Subcutaneous abdominal adipose tissue (tissue), 5 donors: ENCODE data around the gene DNAJA3.

Experiments used
- H3K27ac ChIP-seq: one replicate; pipeline ENCODE4 v1.7.0; 2013; ENCODE audit warnings: low read depth, mild to moderate bottlenecking, inconsistent platforms, low read length, moderate library complexity
- H3K27me3 ChIP-seq, 5 donors: one replicate each; pipeline ENCODE4 v1.7.0; 2013; ENCODE audit warnings: low read length in 5 of 5, inconsistent platforms in 1 of 5; ENCODE audit not compliant: control insufficient read depth in 5 of 5, insufficient read depth in 4 of 5
- H3K36me3 ChIP-seq, 5 donors: one replicate each; pipeline ENCODE4 v1.7.0; 2013; ENCODE audit warnings: low read length in 5 of 5; ENCODE audit not compliant: control insufficient read depth in 5 of 5, insufficient read depth in 5 of 5
- H3K4me1 ChIP-seq, 5 donors: one replicate each; pipeline ENCODE4 v1.7.0; 2013; ENCODE audit warnings: low read length in 5 of 5, mild to moderate bottlenecking in 3 of 5, moderate library complexity in 1 of 5; ENCODE audit not compliant: control insufficient read depth in 5 of 5, insufficient read depth in 5 of 5
- H3K4me3 ChIP-seq, 5 donors: one replicate each; pipeline ENCODE4 v1.7.0; 2013; ENCODE audit warnings: low read length in 5 of 5, low read depth in 1 of 5
- H3K9ac ChIP-seq, 5 donors: one replicate each; pipeline ENCODE4 v1.7.0; 2013; ENCODE audit warnings: low read length in 5 of 5, mild to moderate bottlenecking in 4 of 5, moderate library complexity in 3 of 5
- H3K9me3 ChIP-seq, 5 donors: one replicate each; pipeline ENCODE4 v1.7.0; 2013; ENCODE audit warnings: low read length in 5 of 5; ENCODE audit not compliant: control insufficient read depth in 5 of 5
- donor health status: healthy.
- donor health status: healthy.
- donor health status: healthy.
- donor health status: healthy.
- donor health status: healthy.

Gene DNAJA3

GRCh38 chr16:4433914-4434787 is 8.5 kb downstream of the DNAJA3 start:
- Histone ChIP-seq H3K4me1 (no peaks in the 10 kb centered on the region), H3K27me3 (no peaks in the 10 kb centered on the region), H3K36me3 (peaks cover 11 to 47% (median 32%) of the 10 kb centered on the region in 5 donors), H3K9ac (no peak overlapping the region), H3K27ac (no peak overlapping the region), H3K9me3 (no peaks in the 10 kb centered on the region), H3K4me3 (no peak overlapping the region)

- H3K9ac ChIP-seq: no peak overlapping the region
- no peak overlapping the region for H3K27ac ChIP-seq
- no peaks in the 10 kb centered on the region for H3K4me1 ChIP-seq
- H3K4me3 ChIP-seq: no peak overlapping the region
- H3K9me3 ChIP-seq: no peaks in the 10 kb centered on the region
- no peaks in the 10 kb centered on the region for H3K27me3 ChIP-seq
- peaks cover 11 to 56% (median 41%) of the 10 kb centered on the region in 5 donors for H3K36me3 ChIP-seq
These were observed 9.8 kb downstream of the DNAJA3 start for GRCh38 chr16:4435337-4436067.

- no peaks in the 10 kb centered on the region for H3K9me3 ChIP-seq
- H3K4me1 ChIP-seq: no peaks in the 10 kb centered on the region
- no peaks in the 10 kb centered on the region for H3K27me3 ChIP-seq
- H3K27ac ChIP-seq: no peak overlapping the region
- no peak overlapping the region for H3K4me3 ChIP-seq
- H3K36me3 ChIP-seq: peaks cover 19 to 67% (median 54%) of the 10 kb centered on the region in 5 donors
- no peak overlapping the region for H3K9ac ChIP-seq
These were observed 11.7 kb downstream of the DNAJA3 start for GRCh38 chr16:4437366-4437765.

- Histone ChIP-seq H3K9me3 (no peaks in the 10 kb centered on the region), H3K27me3 (no peaks in the 10 kb centered on the region), H3K27ac (no peak overlapping the region), H3K36me3 (peaks cover 11 to 89% (median 77%) of the 10 kb centered on the region in 5 donors), H3K4me3 (no peak overlapping the region), H3K9ac (no peak overlapping the region), H3K4me1 (no peaks in the 10 kb centered on the region)
These were observed 16.7 kb downstream of the DNAJA3 start for GRCh38 chr16:4442371-4442770.

- Histone ChIP-seq H3K27me3 (no peaks in the 10 kb centered on the region), H3K9ac (no peak overlapping the region), H3K4me1 (no peaks in the 10 kb centered on the region), H3K9me3 (no peaks in the 10 kb centered on the region), H3K4me3 (no peak overlapping the region), H3K36me3 (peaks cover 11 to 89% (median 79%) of the 10 kb centered on the region in 5 donors), H3K27ac (no peak overlapping the region)
These were observed 17.6 kb downstream of the DNAJA3 start for GRCh38 chr16:4443271-4443670.

GRCh38 chr16:4443986-4444385 is 18.3 kb downstream of the DNAJA3 start:
- Histone ChIP-seq H3K4me3 (no peak overlapping the region), H3K36me3 (peaks cover 11 to 93% (median 85%) of the 10 kb centered on the region in 5 donors), H3K27ac (no peak overlapping the region), H3K9ac (no peak overlapping the region), H3K27me3 (no peaks in the 10 kb centered on the region), H3K4me1 (no peaks in the 10 kb centered on the region), H3K9me3 (no peaks in the 10 kb centered on the region)

GRCh38 chr16:4450430-4450829 is 24.8 kb downstream of the DNAJA3 start:
- H3K36me3 ChIP-seq: peaks cover 0 to 94% (median 78%) of the 10 kb centered on the region in 5 donors
- H3K9ac ChIP-seq: no peak overlapping the region
- H3K4me3 ChIP-seq: no peak overlapping the region
- H3K27ac ChIP-seq: no peak overlapping the region
- no peaks in the 10 kb centered on the region for H3K27me3 ChIP-seq
- H3K4me1 ChIP-seq: no peaks in the 10 kb centered on the region
- H3K9me3 ChIP-seq: no peaks in the 10 kb centered on the region

- no peaks in the 10 kb centered on the region for H3K4me1 ChIP-seq
- peaks cover 0 to 94% (median 79%) of the 10 kb centered on the region in 5 donors for H3K36me3 ChIP-seq
- no peak overlapping the region for H3K9ac ChIP-seq
- H3K27me3 ChIP-seq: no peaks in the 10 kb centered on the region
- H3K27ac ChIP-seq: no peak overlapping the region
- no peaks in the 10 kb centered on the region for H3K9me3 ChIP-seq
- H3K4me3 ChIP-seq: no peak overlapping the region
These were observed 25.4 kb downstream of the DNAJA3 start for GRCh38 chr16:4450931-4451519.

- H3K9ac ChIP-seq: no peak overlapping the region
- no peak overlapping the region for H3K27ac ChIP-seq
- no peaks in the 10 kb centered on the region for H3K9me3 ChIP-seq
- no peak overlapping the region for H3K4me3 ChIP-seq
- H3K4me1 ChIP-seq: no peaks in the 10 kb centered on the region
- no peaks in the 10 kb centered on the region for H3K27me3 ChIP-seq
- H3K36me3 ChIP-seq: peaks cover 0 to 93% (median 80%) of the 10 kb centered on the region in 5 donors
These were observed 27.0 kb downstream of the DNAJA3 start for GRCh38 chr16:4452674-4453073.

- Histone ChIP-seq H3K27me3 (no peaks in the 10 kb centered on the region), H3K36me3 (peaks cover 0 to 86% (median 66%) of the 10 kb centered on the region in 5 donors), H3K9ac (no peak overlapping the region), H3K4me1 (peaks cover 0 to 8% (median 6%) of the 10 kb centered on the region in 5 donors), H3K4me3 (no peak overlapping the region), H3K9me3 (no peaks in the 10 kb centered on the region), H3K27ac (no peak overlapping the region)
These were observed 29.0 kb downstream of the DNAJA3 start for GRCh38 chr16:4454623-4455022.
